Fibroblast of skin of right quadriceps (primary cell): Measurements from ENCODE around the gene MAGED2.
"Not testable (repeated sequence)": the region's sequence is repeated elsewhere in the genome, so short reads cannot be mapped to it uniquely, and the experiment has no call there.

Source experiments
- DNase-seq: peaks from one replicate; pipeline ENCODE4 v3.0.0-alpha.2; 2013

The MAGED2 gene, protein sequence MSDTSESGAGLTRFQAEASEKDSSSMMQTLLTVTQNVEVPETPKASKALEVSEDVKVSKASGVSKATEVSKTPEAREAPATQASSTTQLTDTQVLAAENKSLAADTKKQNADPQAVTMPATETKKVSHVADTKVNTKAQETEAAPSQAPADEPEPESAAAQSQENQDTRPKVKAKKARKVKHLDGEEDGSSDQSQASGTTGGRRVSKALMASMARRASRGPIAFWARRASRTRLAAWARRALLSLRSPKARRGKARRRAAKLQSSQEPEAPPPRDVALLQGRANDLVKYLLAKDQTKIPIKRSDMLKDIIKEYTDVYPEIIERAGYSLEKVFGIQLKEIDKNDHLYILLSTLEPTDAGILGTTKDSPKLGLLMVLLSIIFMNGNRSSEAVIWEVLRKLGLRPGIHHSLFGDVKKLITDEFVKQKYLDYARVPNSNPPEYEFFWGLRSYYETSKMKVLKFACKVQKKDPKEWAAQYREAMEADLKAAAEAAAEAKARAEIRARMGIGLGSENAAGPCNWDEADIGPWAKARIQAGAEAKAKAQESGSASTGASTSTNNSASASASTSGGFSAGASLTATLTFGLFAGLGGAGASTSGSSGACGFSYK

DNA sequence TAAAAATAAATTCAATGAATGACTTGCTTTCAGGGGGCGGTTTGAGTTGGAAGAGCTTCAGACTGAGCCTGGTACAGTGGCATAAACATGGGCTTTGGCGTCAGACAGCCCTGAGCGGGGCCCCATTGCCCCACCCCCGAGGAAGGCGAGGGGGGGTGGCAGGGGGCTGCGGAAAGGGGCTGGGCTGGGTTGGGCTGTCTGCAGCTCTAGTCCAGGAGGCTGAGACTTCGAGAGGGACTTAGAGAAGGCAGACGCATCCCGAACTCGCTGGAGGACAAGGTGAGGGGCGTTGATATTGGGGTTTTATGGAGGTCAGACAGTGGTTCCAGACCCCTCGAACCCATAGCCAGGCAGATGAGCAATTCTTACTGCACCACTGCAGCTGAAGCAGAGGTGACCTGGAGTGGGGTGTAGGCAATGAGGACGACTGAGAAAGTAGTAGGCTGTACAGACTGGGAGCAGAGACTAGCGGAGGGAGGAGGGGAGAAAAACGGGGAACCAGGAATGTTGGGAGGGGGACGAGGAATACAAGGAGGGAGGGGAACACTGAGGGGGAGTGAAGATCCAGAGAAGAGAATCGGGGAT, at the start of gene MAGED2:
MAGED2 (plus strand) TSS at position 222 of the 585 bp plus-strand sequence. CDS start 1,587 bp downstream, outside the sequence.
- peak; percentile 40 for DNase-seq

DNA sequence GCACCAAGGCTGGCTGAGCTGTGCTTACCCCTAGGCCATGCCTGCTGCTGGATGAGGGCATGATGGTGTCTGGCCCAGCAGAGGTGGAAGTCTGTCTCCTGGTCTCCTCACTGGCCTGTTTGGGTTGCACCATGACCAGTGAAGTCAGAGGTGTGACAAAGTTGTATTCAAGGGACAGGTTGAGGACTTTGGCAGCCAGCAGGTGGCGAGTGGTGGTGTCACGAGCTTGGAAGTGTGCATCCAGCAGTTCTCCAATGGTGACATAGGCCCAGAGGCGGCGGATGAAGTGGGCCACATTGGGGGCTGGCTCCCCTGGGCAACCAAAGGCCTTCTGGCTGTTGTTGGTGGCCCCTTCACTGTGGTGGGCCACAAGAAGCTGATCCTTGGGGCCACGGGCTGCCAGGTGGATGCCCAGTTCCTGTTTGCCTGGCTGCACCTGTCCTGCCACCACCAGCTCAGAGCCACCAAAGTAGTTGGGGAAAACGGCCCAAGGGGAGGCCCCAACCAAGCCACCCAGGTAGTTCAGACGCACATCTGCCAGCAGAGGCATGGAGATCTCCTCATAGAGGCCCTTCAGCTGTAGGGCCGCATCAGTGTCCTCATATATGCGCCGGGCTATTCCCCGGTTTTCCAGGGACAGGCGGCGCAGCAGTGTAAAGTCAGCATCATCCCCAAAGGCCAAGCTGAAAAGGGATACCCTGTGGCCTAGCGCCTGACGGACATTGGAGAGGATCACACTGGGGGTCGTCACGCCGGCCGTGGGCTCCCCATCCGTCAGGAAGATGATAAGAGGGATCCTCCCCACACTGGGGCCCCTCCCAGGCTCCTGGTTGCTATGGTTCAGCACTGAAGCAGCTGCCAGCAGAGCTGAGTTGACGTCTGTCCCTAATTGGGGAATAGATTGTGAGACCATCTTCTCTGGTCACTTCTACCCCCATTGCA, 49.2 kb upstream of the MAGED2 start:
- DNase-seq: no peak

DNA sequence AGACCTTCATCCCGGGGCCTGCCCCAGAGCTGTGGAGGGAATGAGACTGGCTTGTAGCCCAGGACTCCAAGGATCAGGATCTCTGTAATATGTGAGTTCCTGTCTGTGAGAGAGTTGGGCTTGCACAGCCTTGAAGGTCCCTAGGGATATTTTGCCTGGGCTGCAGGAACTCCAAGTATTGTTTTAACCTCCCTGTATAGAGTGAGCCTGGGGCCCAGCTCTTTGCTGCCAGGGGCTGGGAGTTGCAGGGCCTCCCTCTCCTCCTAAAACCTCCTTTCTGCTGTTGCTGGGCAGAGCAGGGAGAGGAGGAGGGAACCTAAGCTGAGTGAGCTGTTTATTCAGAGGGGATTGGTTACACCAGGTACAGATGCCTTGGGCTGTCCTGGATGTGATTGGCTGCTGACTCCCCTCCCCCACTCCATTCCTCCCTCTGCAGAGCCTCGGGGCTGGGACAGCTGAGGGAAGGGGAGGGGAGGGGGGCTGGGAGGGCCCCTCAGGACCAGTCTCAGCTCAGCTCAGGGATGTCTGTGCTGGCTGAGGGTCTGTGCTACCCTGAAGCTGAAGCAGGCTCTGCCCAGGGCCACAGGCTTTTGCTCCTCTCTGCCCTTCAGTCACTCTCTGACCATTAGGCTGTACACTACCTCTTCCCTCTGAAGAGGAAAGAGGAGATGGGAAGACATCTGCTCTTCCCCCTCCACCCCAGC, 33.0 kb upstream of the MAGED2 start:
- DNase-seq: peak; percentile 57

- no peak for DNase-seq
These were observed 31.5 kb upstream of the MAGED2 start for GRCh38 chrX:54776061-54776460.

- DNase-seq: no peak
These were observed 30.4 kb upstream of the MAGED2 start for GRCh38 chrX:54776987-54777672.

DNA sequence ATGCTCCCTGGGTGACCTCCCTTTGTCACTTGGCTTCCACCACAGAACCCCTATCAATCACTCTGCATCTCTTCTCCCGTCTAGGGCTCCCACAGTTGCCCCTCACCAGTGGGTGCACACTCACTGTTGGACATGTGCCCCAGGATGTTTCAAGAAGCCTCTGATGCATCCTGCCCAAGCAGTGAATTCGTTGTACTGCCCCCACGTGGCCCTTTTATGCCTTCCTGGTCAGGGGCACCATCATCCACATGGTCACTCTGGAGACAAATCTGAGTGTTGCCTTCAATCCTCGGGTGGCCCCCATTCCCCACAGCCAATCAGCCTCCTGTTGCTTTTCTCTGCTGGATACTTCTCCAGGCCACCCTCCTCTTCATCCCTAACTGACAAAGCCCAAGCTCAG, 21.6 kb upstream of the MAGED2 start:
- DNase-seq: no peak

DNA sequence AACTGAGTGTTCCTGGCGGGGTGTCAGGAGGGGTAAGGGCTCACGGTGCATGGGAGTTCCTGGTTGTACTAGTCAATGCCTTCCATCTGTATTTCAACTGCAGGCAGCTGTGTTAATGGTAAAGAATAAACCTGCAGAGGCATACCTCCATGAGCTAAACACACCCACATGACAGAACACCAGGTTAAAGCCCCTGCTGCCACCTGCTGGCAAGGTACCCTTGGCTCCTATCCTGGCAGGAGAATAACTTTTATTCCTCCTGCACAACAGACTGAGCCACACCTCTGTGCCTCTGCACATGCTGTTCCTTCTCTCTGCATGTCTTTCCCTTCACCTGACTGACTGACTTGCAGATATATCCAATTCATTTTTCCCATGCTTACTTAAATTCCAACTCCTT, 20.6 kb upstream of the MAGED2 start:
- DNase-seq: no peak

DNA sequence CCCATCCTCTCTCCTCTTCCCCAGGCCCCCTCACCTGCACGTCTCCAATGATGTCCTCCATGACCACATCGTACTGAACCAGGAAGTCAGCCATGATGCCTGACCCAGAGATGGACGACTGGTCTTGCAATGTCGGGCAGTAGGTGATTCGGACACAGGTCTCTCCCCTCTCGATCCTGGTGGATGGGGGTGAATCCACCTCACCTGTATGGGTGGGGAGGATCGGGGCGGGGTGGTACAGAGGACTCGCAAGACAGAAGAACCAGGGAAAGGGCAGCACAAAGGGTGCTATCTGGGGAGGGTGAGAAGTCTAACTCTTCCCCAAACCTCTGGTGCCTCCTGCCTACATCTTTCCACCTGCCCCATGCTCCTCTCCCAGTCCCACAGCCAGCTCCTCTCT, 19.1 kb upstream of the MAGED2 start:
- no peak for DNase-seq

GRCh38 chrX:54789405-54789804, 18.1 kb upstream of the MAGED2 start:
- DNase-seq: not testable (repeated sequence)

- DNase-seq: no peak
These were observed 13.5 kb upstream of the MAGED2 start for GRCh38 chrX:54794028-54794427.

GRCh38 chrX:54794795-54795194, 12.8 kb upstream of the MAGED2 start:
- DNase-seq: no peak

- no peak for DNase-seq
These were observed 9.4 kb upstream of the MAGED2 start, which contains the start of gene ITIH6 for GRCh38 chrX:54798137-54798536. ITIH6 (minus strand) TSS chrX:54798255; CDS start chrX:54798210, 45 bp downstream.

DNA sequence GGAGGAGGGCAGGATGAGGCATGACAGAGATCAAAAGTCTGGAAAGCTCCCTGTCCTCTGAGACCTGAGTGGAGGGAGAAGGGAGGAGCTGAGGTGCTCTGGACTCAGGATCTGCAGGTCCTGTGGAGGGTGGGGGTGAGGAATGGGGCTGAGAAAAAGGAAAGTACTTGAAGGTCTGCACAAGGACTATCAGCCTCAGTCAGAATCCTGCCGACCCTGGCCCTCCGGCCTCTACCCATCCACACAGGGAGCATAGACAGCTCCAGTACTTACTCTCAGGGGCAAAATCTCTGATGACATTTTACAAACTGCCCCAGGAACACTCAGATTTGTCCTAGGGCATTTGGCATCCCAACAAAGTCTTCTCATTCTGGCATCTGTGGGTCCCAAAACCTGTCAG, 8.5 kb upstream of the MAGED2 start:
- no peak for DNase-seq

DNA sequence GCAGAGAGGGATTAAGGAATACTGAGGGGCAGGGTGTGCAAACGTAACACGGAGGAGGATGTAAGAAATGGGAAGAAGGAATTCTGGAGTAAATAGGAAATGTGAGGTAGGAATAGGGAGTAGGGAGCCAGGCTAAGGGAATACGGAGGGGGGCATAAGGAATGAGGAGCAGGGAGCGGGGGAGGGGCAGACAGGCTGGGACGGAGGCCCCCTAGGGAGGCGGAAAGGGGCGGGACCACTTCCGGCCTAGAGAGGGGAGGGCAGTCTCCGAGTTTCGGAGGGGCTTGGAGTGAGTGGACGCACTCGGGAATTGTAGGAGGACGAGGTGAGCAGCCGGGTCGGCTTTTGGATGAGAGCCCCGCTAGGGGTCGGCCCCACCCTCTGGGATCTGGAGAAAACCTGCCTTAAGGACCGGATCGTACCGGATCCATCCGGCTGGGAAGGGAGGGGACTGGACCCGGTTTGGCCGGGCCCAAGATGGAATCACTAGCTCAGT, 612 bp downstream of the MAGED2 start:
- peak; percentile 69 for DNase-seq

DNA sequence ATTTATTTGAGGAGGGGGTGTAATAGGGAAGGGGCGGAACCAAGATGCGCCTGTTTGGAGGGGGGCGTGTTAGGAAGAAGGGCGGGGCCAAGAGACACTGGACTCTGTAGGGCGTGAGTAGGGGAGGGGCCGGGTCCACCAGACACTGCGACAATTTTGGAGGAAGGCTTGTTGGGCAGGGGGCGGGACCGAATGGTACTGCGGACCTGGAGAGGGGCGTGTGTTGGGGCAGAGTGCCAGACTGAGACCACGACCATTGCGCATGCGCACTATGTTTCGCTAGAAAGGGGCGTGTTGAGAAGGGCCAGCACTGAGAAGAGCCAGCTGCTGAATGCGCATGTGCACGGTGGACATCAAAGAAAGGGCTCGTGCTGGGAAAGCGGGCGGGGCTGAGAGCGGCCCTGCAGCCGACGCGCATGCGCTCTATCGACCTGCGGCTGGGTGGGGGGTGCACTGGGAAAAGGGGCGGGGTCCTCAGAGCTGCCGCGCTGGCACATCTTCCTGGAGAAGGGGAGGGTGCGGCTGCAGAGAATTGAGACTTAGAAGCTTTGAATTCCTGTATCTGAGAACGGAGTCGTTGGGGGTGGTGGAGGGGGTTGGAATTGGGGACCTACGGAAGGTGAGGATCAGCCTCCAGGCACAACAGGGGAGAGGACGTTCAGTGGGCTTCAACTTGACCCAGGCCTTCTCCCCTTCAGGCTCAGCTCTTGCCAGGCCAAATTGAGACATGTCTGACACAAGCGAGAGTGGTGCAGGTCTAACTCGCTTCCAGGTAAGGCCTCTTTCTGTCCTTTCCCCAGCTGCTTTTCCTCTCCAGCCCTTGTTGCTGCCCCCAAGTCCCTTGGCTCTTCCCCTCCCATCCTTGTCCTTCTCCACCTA, 1.3 kb downstream of the MAGED2 start:
- peak; percentile 96 for DNase-seq

- DNase-seq: no peak
These were observed 3.0 kb downstream of the MAGED2 start for GRCh38 chrX:54810532-54810931.

- no peak for DNase-seq
These were observed 3.8 kb downstream of the MAGED2 start for GRCh38 chrX:54811301-54811885.

DNA sequence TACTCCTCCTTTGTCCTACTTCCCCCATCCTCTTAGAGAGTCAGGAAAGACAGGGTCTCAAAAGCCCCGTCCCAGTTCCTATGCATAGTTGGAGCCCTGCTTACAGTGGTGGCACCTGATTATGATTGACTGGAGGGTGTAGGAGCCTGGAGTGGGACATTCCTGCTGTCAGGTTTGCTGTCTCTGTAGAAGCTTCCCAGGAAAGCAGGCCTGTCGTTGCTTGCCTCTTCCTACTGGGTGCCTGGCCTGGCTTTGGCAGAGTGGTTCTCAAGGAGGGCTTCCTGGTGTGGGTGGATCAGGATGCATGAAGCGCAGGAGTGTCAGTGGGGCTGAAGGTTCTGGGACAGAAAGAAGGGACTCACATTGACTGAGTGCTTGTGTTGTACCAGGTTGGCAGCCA, 4.8 kb downstream of the MAGED2 start:
- DNase-seq: no peak

- peak; percentile 11 for DNase-seq
These were observed 9.8 kb downstream of the MAGED2 start for GRCh38 chrX:54817220-54817820.
